ENCODE results near the gene KHNYN.

GRCh38 chr14:24465368-24465767 is 35.6 kb downstream of the KHNYN start:
- TF ChIP-seq ZFP69B (tag by site-specific recombination; IDR thresholded peaks at IDR 0.05): no peak
- no peak for TF ChIP-seq BCL11B (tag by site-specific recombination; IDR thresholded peaks at IDR 0.05; ENCODE audit: low read depth)
- TF ChIP-seq ZFP41 (tag by site-specific recombination; IDR thresholded peaks at IDR 0.05; ENCODE audit: borderline replicate concordance): no peak
- no peak for TF ChIP-seq ZNF239 (tag by site-specific recombination; IDR thresholded peaks at IDR 0.05)
- no peak for TF ChIP-seq ZNF324 (tag by site-specific recombination; IDR thresholded peaks at IDR 0.05)
- no peak for TF ChIP-seq CTCF (tag by site-specific recombination; IDR thresholded peaks at IDR 0.05)
- no peak for TF ChIP-seq ZNF18 (tag by site-specific recombination; IDR thresholded peaks at IDR 0.05)

Data from HEK293 (cell line).